ENCODE measurements around the gene ATG7.
"Not testable (repeated sequence)": the region's sequence is repeated elsewhere in the genome, so short reads cannot be mapped to it uniquely, and the experiment has no call there.

ATG7 gene

DNA sequence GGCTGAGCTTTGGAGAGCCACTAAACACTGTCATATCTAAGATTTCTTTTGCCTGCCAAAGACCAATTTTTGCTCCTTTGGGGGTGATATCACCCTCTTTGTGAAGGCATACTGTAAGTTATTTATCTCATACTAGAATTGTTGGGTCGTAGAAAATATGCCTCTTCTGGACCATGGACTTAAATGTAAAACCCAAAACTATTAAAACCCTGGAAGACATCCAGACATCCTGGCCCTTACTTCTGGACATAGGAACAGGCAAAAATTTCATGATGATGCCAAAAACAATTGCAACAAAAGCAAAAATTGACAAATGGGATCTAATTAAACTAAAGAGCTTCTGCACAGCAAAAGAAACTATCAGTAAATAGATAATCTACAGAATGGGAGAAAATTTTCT lies 172.2 kb downstream of the ATG7 start:
- H3K27ac ChIP-seq (ENCODE audit: low read length): no peak overlapping the region
- H3K27me3 ChIP-seq (ENCODE audit: control insufficient read depth, insufficient read depth, low read length): no peaks in the 10 kb centered on the region
- no peaks in the 10 kb centered on the region for H3K9me3 ChIP-seq (ENCODE audit: control insufficient read depth, insufficient read depth, low read length)
- H3K36me3 ChIP-seq (ENCODE audit: control insufficient read depth, insufficient read depth, low read length): no peaks in the 10 kb centered on the region
- WGBS (ENCODE audit: insufficient coverage, insufficient read length): no CpG with 5 or more reads among the region's 1 CpG
- no peak for DNase-seq (ENCODE audit: low read depth, low spot score)
- H3K4me3 ChIP-seq (ENCODE audit: low read length): no peak overlapping the region
- H3K4me1 ChIP-seq (ENCODE audit: control insufficient read depth, insufficient read depth, low read length): no peaks in the 10 kb centered on the region

DNA sequence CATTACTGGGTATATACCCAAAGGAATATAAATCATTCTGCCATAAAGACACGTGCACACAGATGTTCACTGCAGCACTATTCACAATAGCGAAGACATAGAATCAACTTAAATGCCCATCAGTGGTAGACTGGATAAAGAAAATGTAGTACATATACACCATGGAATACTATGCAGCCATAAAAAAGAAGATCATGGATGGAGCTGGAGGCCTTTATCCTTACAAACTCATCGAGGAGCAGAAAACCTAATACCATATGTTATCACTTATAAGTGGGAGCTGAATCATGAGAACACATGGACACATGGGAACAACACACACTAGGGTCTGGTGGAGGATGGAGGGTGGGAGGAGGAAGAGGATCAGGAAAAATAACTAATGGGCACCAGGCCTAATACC lies 173.0 kb downstream of the ATG7 start:
- WGBS (ENCODE audit: insufficient coverage, insufficient read length): no CpG with 5 or more reads among the region's 3 CpGs
- not testable (repeated sequence) for DNase-seq (ENCODE audit: low read depth, low spot score); H3K36me3 ChIP-seq (ENCODE audit: control insufficient read depth, insufficient read depth, low read length); H3K27me3 ChIP-seq (ENCODE audit: control insufficient read depth, insufficient read depth, low read length); H3K27ac ChIP-seq (ENCODE audit: low read length); H3K9me3 ChIP-seq (ENCODE audit: control insufficient read depth, insufficient read depth, low read length); H3K4me3 ChIP-seq (ENCODE audit: low read length); H3K4me1 ChIP-seq (ENCODE audit: control insufficient read depth, insufficient read depth, low read length)

- Histone ChIP-seq H3K27me3 (ENCODE audit: control insufficient read depth, insufficient read depth, low read length) (no peaks in the 10 kb centered on the region), H3K4me3 (ENCODE audit: low read length) (no peak overlapping the region), H3K4me1 (ENCODE audit: control insufficient read depth, insufficient read depth, low read length) (no peaks in the 10 kb centered on the region), H3K36me3 (ENCODE audit: control insufficient read depth, insufficient read depth, low read length) (no peaks in the 10 kb centered on the region), H3K9me3 (ENCODE audit: control insufficient read depth, insufficient read depth, low read length) (no peaks in the 10 kb centered on the region), H3K27ac (ENCODE audit: low read length) (no peak overlapping the region)
- no CpG with 5 or more reads among the region's 2 CpGs for WGBS (ENCODE audit: insufficient coverage, insufficient read length)
- DNase-seq (ENCODE audit: low read depth, low spot score): no peak
These were observed 173.7 kb downstream of the ATG7 start for GRCh38 chr3:11445883-11446282.

GRCh38 chr3:11447584-11448200 lies 175.5 kb downstream of the ATG7 start:
- Histone ChIP-seq H3K36me3 (ENCODE audit: control insufficient read depth, insufficient read depth, low read length) (no peaks in the 10 kb centered on the region), H3K4me1 (ENCODE audit: control insufficient read depth, insufficient read depth, low read length) (no peaks in the 10 kb centered on the region), H3K9me3 (ENCODE audit: control insufficient read depth, insufficient read depth, low read length) (no peaks in the 10 kb centered on the region), H3K27me3 (ENCODE audit: control insufficient read depth, insufficient read depth, low read length) (no peaks in the 10 kb centered on the region), H3K4me3 (ENCODE audit: low read length) (no peak overlapping the region), H3K27ac (ENCODE audit: low read length) (no peak overlapping the region)
- WGBS (ENCODE audit: insufficient coverage, insufficient read length): no CpG with 5 or more reads among the region's 2 CpGs
- no peak for DNase-seq (ENCODE audit: low read depth, low spot score)

GRCh38 chr3:11450015-11450414 lies 177.8 kb downstream of the ATG7 start:
- Histone ChIP-seq H3K4me1 (ENCODE audit: control insufficient read depth, insufficient read depth, low read length) (no peaks in the 10 kb centered on the region), H3K4me3 (ENCODE audit: low read length) (no peak overlapping the region), H3K36me3 (ENCODE audit: control insufficient read depth, insufficient read depth, low read length) (no peaks in the 10 kb centered on the region), H3K27ac (ENCODE audit: low read length) (no peak overlapping the region), H3K27me3 (ENCODE audit: control insufficient read depth, insufficient read depth, low read length) (no peaks in the 10 kb centered on the region), H3K9me3 (ENCODE audit: control insufficient read depth, insufficient read depth, low read length) (no peaks in the 10 kb centered on the region)
- WGBS (ENCODE audit: insufficient coverage, insufficient read length): no CpG with 5 or more reads among the region's 2 CpGs
- DNase-seq (ENCODE audit: low read depth, low spot score): no peak

GRCh38 chr3:11452312-11452711 lies 180.1 kb downstream of the ATG7 start:
- Histone ChIP-seq H3K9me3 (ENCODE audit: control insufficient read depth, insufficient read depth, low read length) (no peaks in the 10 kb centered on the region), H3K4me3 (ENCODE audit: low read length) (no peak overlapping the region), H3K36me3 (ENCODE audit: control insufficient read depth, insufficient read depth, low read length) (no peaks in the 10 kb centered on the region), H3K27ac (ENCODE audit: low read length) (no peak overlapping the region), H3K27me3 (ENCODE audit: control insufficient read depth, insufficient read depth, low read length) (no peaks in the 10 kb centered on the region), H3K4me1 (ENCODE audit: control insufficient read depth, insufficient read depth, low read length) (no peaks in the 10 kb centered on the region)
- DNase-seq (ENCODE audit: low read depth, low spot score): no peak
- WGBS (ENCODE audit: insufficient coverage, insufficient read length): no CpG with 5 or more reads among the region's 5 CpGs

GRCh38 chr3:11452885-11453847 lies 181.0 kb downstream of the ATG7 start:
- Histone ChIP-seq H3K4me3 (ENCODE audit: low read length) (no peak overlapping the region), H3K9me3 (ENCODE audit: control insufficient read depth, insufficient read depth, low read length) (no peaks in the 10 kb centered on the region), H3K36me3 (ENCODE audit: control insufficient read depth, insufficient read depth, low read length) (no peaks in the 10 kb centered on the region), H3K27ac (ENCODE audit: low read length) (no peak overlapping the region), H3K4me1 (ENCODE audit: control insufficient read depth, insufficient read depth, low read length) (no peaks in the 10 kb centered on the region), H3K27me3 (ENCODE audit: control insufficient read depth, insufficient read depth, low read length) (no peaks in the 10 kb centered on the region)
- DNase-seq (ENCODE audit: low read depth, low spot score): no peak
- WGBS (ENCODE audit: insufficient coverage, insufficient read length): no CpG with 5 or more reads among the region's 14 CpGs

DNA sequence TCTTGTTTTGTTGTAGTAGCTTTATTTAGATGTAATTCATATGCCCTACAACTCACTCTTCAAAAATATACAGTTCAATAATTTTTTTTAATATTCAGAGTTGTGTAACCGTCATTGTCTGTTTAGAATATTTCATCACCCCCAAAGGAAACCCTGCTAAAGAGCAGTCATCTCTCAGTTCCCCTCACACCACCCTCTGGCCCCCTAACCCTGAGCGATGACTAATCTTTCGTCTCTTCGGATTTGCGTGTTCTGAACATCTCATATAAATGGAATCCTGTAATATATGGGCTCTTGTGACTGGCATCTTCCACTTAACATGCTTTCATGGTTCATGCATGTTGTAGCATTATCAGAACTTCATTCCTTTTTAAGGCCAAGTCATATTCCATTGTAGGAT lies 183.8 kb downstream of the ATG7 start:
- no peak for DNase-seq (ENCODE audit: low read depth, low spot score)
- Histone ChIP-seq H3K9me3 (ENCODE audit: control insufficient read depth, insufficient read depth, low read length) (no peaks in the 10 kb centered on the region), H3K4me3 (ENCODE audit: low read length) (no peak overlapping the region), H3K27ac (ENCODE audit: low read length) (no peak overlapping the region), H3K4me1 (ENCODE audit: control insufficient read depth, insufficient read depth, low read length) (no peaks in the 10 kb centered on the region), H3K36me3 (ENCODE audit: control insufficient read depth, insufficient read depth, low read length) (no peaks in the 10 kb centered on the region), H3K27me3 (ENCODE audit: control insufficient read depth, insufficient read depth, low read length) (no peaks in the 10 kb centered on the region)
- no CpG with 5 or more reads among the region's 5 CpGs for WGBS (ENCODE audit: insufficient coverage, insufficient read length)

DNA sequence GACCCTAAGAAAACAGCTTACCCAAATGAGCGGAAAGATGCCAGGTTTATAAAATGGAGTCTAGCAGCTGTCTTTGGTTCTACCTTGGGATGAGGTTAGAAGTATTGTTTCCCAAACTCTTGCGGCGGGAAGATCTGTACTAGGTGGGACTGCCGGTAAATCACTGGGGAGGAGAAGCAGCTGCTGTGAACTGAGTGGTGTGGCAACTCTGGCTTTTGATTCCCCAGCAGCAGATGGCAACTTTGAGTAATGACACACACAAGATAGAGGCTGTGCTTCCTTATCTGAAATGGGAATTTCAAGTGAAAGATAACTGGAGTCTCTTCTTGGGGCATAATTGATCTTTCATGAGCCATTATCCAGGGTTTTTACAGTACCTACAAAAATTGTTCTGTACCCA lies 184.9 kb downstream of the ATG7 start:
- no peak for DNase-seq (ENCODE audit: low read depth, low spot score)
- Histone ChIP-seq H3K4me1 (ENCODE audit: control insufficient read depth, insufficient read depth, low read length) (no peaks in the 10 kb centered on the region), H3K9me3 (ENCODE audit: control insufficient read depth, insufficient read depth, low read length) (no peaks in the 10 kb centered on the region), H3K27me3 (ENCODE audit: control insufficient read depth, insufficient read depth, low read length) (no peaks in the 10 kb centered on the region), H3K36me3 (ENCODE audit: control insufficient read depth, insufficient read depth, low read length) (no peaks in the 10 kb centered on the region), H3K27ac (ENCODE audit: low read length) (no peak overlapping the region), H3K4me3 (ENCODE audit: low read length) (no peak overlapping the region)
- WGBS (ENCODE audit: insufficient coverage, insufficient read length): no CpG with 5 or more reads among the region's 4 CpGs

DNA sequence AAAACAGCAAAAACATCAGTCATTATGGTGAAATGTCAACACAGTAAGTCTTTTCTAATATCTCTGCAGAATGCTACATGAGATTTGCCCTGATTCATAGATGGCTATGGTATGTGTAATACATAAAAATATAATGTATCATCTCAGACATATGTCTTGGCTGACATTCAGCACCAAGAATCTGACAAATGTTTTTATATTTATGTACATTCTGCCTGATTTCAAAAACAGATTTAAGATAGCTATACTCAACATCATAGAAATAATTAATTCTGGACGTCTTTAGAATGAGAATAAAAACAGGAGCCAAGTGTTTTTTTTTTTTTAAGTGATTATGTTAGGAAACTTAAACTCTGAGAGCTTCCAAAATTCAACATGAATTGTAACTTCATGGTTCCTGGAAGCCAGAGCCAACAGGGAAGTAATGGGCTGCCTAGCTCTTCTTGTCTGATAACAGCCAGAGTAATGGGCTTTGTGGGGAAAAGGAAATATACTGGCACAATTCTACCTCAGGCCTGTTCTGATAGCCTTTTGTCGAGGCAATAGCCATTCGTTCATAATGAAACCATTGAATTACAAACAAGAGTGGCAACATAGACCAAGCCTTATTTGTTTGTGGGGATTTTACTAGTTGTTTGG lies 187.1 kb downstream of the ATG7 start:
- H3K4me1 ChIP-seq (ENCODE audit: control insufficient read depth, insufficient read depth, low read length): no peaks in the 10 kb centered on the region
- H3K36me3 ChIP-seq (ENCODE audit: control insufficient read depth, insufficient read depth, low read length): no peaks in the 10 kb centered on the region
- no peak overlapping the region for H3K27ac ChIP-seq (ENCODE audit: low read length)
- no peak overlapping the region for H3K4me3 ChIP-seq (ENCODE audit: low read length)
- WGBS (ENCODE audit: insufficient coverage, insufficient read length): no CpG with 5 or more reads among the region's 3 CpGs
- DNase-seq (ENCODE audit: low read depth, low spot score): no peak
- H3K27me3 ChIP-seq (ENCODE audit: control insufficient read depth, insufficient read depth, low read length): no peaks in the 10 kb centered on the region
- H3K9me3 ChIP-seq (ENCODE audit: control insufficient read depth, insufficient read depth, low read length): no peaks in the 10 kb centered on the region

Measured in iPS DF 6.9 (cell line).